SH-SY5Y (cell line): ENCODE data around the gene LPCAT1.

Experiments used
- GATA2 ChIP-seq: IDR thresholded peaks from 2 replicates; pipeline ENCODE4 v1.6.1; 2011; ENCODE audit warnings: mild to moderate bottlenecking, low read depth, low read length
- GATA3 ChIP-seq: IDR thresholded peaks from 2 replicates; pipeline ENCODE4 v1.6.1; 2011; ENCODE audit warnings: low read depth, mild to moderate bottlenecking, low read length, moderate library complexity

LPCAT1 gene

DNA sequence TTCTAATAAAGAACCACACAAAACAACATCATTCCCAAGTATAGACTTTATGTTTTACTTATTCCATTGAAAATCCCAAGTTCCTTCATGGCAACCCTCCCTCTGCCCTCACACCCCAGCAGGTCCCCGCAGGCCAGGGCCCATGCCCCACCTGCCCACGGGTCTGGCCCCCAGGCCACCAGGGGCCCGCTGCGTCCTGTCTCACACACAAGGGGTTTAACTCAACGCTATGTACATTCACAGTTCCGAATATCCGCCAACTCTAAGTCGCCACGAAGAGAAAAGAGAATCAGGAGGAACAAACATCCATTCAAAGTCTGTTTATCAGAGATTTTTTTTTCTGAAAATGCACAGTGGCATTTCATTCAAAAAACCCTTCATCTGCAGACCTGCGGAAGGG is 62.4 kb downstream of the LPCAT1 start:
- TF ChIP-seq GATA2, result no peak
- TF ChIP-seq GATA3, result no peak

DNA sequence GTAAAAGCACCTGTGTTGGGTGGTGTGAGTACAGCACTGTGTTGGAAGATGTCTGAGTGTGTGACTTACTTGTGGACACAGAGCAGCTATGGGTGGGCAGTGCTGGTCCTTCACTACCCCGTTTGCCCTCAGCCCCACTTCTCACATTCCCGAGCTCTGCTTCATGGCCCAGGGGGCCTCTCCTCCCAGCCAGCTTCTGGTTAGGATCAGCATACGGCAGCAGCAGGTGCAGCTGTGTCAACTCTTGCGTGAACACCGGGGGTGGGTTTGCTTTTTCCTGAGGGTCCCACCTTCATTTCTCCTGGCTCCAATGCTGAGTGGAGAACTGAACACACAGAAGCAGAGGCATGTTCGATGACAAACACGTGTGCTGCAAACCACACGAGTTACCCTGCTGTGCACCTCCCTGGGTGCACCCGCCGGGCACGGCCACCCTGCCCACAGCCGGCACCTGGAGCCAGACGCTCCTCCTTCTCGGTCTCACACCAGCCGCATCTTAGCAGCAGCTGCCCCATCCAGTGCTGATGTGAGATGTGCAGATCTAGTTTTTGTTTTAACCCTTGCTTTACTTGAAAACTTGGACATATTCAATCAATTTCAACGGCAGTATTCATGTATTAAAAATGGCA is 63.6 kb downstream of the LPCAT1 start:
- no peak for TF ChIP-seq GATA2
- TF ChIP-seq GATA3, result no peak

GRCh38 chr5:1453613-1454012 is 70.1 kb downstream of the LPCAT1 start:
- TF ChIP-seq GATA2 (no peak), GATA3 (no peak)

DNA sequence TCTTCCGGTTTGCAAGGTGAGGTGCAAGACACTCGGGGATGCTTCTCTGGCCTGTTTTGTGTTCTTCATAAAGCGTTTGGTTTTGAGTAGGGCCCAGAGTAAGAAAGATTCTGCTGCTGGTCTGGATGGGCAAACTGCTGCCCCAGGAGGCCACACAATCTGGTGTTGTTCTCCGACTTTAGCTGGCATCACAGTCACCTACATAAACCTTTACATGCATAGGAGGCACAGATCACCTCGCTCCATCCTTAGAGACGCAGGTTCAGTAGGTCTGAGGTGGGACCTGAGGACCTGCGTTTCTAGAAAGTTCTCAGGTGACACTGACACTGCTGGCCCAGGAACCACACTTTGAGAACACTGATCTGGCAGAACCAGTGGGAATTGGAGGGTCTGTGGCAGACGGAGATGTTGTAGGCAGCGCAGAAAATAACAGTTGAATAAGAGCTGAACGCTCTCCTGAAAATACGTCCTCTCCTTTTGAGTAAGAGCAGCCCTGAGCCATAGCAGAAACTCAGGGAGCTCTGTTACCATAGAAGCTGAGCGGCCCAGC is 74.6 kb downstream of the LPCAT1 start:
- TF ChIP-seq GATA3, result no peak

GRCh38 chr5:1448511-1449011 is 75.2 kb downstream of the LPCAT1 start:
- TF ChIP-seq GATA3 (no peak), GATA2 (no peak)

DNA sequence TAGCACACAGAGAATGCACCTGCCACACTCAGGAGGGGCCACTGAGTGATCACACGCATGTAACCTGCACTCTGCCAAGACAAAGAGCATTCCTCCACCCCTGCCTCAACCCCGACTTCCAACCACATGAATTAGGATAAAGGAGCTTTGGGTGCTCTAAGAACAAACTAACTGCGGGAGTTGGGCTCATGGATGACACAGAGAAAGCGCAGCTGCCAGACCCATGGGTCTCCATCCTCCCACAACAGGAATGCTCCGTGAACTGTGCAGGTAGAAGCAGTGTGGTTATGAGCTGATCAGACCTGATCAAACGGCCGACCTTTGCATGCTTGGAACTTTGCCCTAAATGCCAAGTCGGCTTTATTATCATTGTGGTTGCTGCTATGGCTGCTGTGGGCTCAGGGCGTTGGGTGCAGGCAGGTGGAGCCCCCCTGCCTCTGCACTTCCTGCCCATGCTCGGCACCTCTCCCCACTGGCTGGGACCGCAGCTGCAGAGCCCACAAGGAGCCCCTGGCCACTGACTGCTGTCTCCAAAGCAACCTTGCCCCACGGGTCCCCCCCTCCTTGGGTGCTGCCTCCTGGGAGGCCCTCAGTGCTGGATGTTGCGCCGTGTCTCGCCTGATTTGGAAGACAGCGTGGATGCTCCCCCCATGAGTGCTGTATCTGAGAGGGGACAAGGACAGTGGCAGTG is 75.9 kb downstream of the LPCAT1 start:
- no peak for TF ChIP-seq GATA3
- TF ChIP-seq GATA2, result no peak

DNA sequence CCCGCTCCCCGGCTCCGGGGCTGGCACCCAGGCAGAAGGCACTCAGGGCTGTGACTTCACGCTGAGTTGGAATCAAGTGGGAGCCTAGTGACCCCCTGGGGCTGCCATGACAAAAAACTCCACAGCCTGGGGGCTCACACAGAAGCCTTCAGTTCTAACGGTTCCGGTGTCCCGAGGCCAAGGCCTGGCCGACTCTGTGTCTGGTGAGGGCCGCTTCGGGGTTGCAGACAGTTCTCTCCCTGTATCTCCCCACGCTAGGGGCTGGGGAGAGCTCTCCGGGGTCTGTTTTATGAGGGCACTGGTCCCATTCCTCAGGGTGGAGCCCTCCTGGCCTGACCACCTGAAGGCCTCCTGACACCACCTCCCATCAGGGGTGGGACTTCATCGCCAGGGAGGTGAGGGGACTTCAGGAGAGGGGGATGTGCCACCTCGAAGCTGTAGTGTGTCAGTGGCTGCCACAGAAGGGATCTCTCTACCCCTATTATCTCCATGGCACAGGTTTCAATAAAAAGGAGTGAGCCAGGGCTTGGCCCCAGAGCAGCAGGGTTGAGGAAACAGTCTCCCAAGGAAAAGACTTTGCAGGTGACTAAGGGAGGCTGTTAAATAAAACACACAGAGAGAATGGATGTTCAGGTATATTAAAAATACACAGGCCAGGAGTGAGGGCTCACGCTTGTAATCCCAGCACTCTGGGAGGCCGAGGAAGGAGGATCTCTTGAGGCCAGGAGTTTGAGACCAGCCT is 77.0 kb downstream of the LPCAT1 start:
- no peak for TF ChIP-seq GATA2
- no peak for TF ChIP-seq GATA3

DNA sequence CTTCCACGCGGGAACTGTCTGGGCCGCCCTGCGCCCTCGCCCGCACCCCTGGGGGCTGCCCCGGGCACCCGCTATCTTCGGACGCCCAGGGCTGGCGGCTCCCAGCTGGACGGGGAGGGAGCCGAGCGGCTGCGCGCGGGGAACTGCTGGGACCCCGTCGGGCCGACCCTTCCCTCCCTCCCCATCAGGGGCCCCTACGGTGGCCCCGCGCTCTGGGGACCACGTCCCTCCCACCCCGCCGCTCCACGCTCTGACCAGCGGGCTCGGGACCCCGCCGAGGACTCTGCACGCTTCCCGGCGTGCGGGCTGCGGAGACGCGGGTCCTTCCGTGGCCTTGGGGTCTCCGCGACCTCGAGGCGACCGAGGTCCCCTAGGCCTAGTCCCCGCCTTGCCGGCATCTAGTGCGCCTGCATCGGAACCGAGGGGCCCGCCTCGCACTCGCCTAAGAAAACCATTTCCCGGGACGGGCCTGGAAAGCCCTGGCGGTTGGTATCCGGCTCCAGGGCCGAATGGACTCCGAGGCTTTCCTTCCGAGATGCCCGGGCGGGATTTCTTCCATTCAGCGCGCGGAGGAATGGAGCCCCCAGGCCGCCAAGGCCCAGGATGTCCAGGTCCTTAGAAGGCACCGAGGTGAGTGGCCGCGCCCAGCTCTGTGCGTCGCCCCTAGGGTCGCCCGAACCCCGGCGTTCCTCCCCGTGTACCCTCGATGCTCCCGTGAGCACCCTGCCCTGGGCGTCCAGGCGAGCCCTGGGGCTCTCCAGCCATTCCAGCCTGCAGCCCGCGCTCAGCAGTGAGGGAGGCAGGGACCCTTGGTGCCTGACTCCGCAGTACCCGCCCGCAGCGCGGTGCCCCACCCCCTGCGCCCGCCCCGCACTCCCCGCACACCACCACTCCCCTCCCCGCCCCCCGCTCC is 77.8 kb downstream of the LPCAT1 start:
- no peak for TF ChIP-seq GATA2
- TF ChIP-seq GATA3, result no peak

DNA sequence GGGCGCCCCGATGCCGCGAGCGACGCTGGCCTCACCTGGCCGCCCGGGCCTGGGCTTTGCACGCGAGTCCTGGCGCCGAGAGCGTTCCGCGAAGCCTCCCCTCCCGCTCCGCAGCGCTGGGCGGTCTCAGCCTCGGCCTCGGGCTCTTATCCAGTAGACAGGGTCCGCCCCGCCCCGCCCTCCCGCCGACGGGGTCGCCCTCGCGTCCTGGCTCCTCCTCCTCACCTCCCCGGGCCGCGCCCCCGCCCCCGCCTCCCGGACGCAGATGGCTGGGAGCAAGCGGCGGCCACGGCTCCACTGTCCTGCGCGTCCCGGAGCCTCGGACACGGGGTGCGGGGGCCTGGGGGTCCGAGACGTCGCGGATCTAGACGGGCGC is 78.5 kb downstream of the LPCAT1 start, which contains the start of gene SLC6A3:
Gene SLC6A3 (minus strand): TSS at position 128 of the 376 bp plus-strand sequence. CDS start 2,243 bp downstream, outside the sequence.
- TF ChIP-seq GATA2, result no peak
- no peak for TF ChIP-seq GATA3

DNA sequence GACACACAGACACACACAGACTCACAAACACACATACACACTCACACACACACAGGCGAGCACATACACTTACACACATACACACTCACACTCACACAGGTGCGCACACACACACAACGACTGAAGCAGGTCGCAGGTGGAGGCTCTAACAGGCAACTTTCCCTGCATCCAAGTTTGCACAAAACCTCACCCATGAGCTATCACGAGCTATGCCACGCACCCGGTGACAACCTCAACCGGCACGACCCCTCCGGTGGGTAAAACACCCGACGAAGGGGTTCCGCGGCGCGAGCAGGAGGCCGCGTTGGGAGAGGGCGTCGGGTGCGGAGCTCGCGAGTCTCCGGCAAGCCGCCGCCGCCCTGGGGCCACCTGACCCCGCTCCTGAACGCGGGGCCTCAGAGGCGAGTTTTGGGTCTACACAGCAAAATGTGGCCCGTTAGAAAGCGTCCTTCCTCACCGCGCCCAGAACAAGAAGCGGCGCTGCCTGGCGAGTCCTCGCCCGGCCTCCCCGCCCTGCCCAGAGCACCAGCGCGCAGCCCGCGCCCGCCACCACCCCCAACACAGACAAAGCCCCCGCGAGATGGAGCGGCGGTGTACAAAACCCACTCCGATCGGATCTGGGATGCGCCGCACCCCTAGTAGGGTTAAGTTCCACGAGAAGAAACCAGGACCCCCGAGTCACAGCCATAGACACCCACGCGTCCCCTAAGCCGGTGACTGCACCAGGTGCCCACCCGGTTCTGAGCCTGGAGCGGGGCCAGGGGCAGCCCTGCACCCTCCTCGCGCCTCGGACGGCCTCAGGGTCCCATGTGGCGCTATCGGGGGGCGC is 79.2 kb downstream of the LPCAT1 start:
- no peak for TF ChIP-seq GATA2

- TF ChIP-seq GATA2 (no peak), GATA3 (no peak)
Measured at GRCh38 chr5:1443991-1444360, 79.8 kb downstream of the LPCAT1 start.

GRCh38 chr5:1443171-1443570 is 80.6 kb downstream of the LPCAT1 start:
- TF ChIP-seq GATA3 (no peak), GATA2 (no peak)
